K562 (cell line): ENCODE data around the gene FSTL4. TPM values are rescaled to one million over a fixed set of nuclear protein-coding genes. Genes with fewer than 3 reads are reported as not detected.

ENCODE experiments used
- ATAC-seq: fragments of 200-7000 bp; cut with Tn5 transposase; 3 replicates; pipeline ENCODE4 v1.9.1; 2020; ENCODE audit warnings: moderate library complexity
- BruUV-seq: library from RNA; stranded (reverse); fragments of 400-500 nt; replicated peaks from 2 replicates; lab custom pipeline; 2021; lab: Mats Ljungman, UMichigan
- CTCF ChIA-PET: fragments of 300-600 bp; formaldehyde crosslinking; extraction: SDS; loops from one replicate; lab custom pipeline; 2021; ENCODE audit warnings: low intra/inter-chr PET ratio; lab: Yijun Ruan, JAX
- POLR2A ChIA-PET: fragments of 300-600, 350-650 bp; sonication (Branson Sonifier 250); formaldehyde crosslinking; extraction: SDS; loops from one replicate; lab custom pipeline; 2021; ENCODE audit warnings: antibody characterized with exemption, inconsistent platforms; lab: Yijun Ruan, JAX
- DNase-seq, 4 experiments: peaks; one replicate each; pipeline versions ENCODE4 v3.0.0 to v3.0.0-alpha.2; 2011 to 2018; ENCODE audit warnings: low spot score in 3 of 4, mixed read lengths in 3 of 4; ENCODE audit errors: extremely low read depth in 1 of 4
- FAIRE-seq: peaks from 2 replicates; lab custom pipeline; 2011; peaks lifted over from hg19 to GRCh38; lab: Jason Lieb, UNC
- H2AFZ ChIP-seq: 2 replicates; pipeline ENCODE4 v1.6.0; 2011; ENCODE audit warnings: low read depth, low read length, control low read depth, inconsistent platforms
- H3K27ac ChIP-seq: fragments of 200-600 bp; 3 replicates; pipeline ENCODE4 v1.8.0; 2011; ENCODE audit warnings: low read depth, mild to moderate bottlenecking, control low read depth, inconsistent platforms, low read length, moderate library complexity, mixed read lengths; ENCODE audit errors: extremely low read depth
- H3K27me3 ChIP-seq, 2 experiments: fragments of 300-600 bp in 1 of 2; 2 replicates in 1 of 2; 3 replicates in 1 of 2; pipeline versions ENCODE4 v1.6.0 to v1.8.0; 2011; ENCODE audit warnings: inconsistent platforms in 2 of 2, low read length in 2 of 2, mild to moderate bottlenecking in 1 of 2, mixed read lengths in 1 of 2, moderate library complexity in 1 of 2; ENCODE audit not compliant: control insufficient read depth in 2 of 2, insufficient read depth in 2 of 2
- H3K36me3 ChIP-seq: fragments of 300-600 bp; 3 replicates; pipeline ENCODE4 v1.8.0; 2011; ENCODE audit warnings: mild to moderate bottlenecking, low read length, inconsistent platforms; ENCODE audit not compliant: control insufficient read depth, insufficient read depth
- H3K4me1 ChIP-seq, 2 experiments: fragments of 200-600 bp in 1 of 2; replicated peaks in 1 of 2; 2 replicates in 1 of 2; 3 replicates in 1 of 2; pipeline versions ENCODE4 v1.5.1 to v1.8.0; 2011; ENCODE audit warnings: inconsistent platforms in 2 of 2, low read length in 2 of 2, mild to moderate bottlenecking in 1 of 2, mixed read lengths in 1 of 2, moderate library complexity in 1 of 2; ENCODE audit not compliant: control insufficient read depth in 2 of 2, insufficient read depth in 2 of 2
- H3K4me2 ChIP-seq: 2 replicates; pipeline ENCODE4 v1.6.1; 2011; ENCODE audit warnings: low read length, control low read depth, inconsistent platforms, mixed read lengths; ENCODE audit not compliant: insufficient read depth
- H3K4me3 ChIP-seq: fragments of 200-600 bp; sonication (generic), shearing (Covaris generic); 2 replicates; pipeline ENCODE4 v1.5.1; 2016; ENCODE audit warnings: control low read depth, inconsistent platforms
- H3K79me2 ChIP-seq: fragments of 200-600 bp; 3 replicates; pipeline ENCODE4 v1.8.0; 2011; ENCODE audit warnings: low read length, inconsistent platforms; ENCODE audit not compliant: control insufficient read depth, insufficient read depth
- H3K9ac ChIP-seq, 2 experiments: 2 replicates each; pipeline versions ENCODE4 v1.6.0 to v1.6.1; 2011; ENCODE audit warnings: low read depth in 2 of 2, low read length in 2 of 2, control low read depth in 1 of 2, inconsistent platforms in 1 of 2, mild to moderate bottlenecking in 1 of 2, mixed read lengths in 1 of 2; ENCODE audit not compliant: insufficient read depth in 1 of 2
- H3K9me1 ChIP-seq: one replicate; pipeline ENCODE4 v1.6.0; 2011; ENCODE audit warnings: inconsistent platforms, mild to moderate bottlenecking, low read length, moderate library complexity; ENCODE audit not compliant: control insufficient read depth, insufficient read depth
- H3K9me3 ChIP-seq: replicated peaks from 2 replicates; pipeline ENCODE4 v1.5.1; 2011; ENCODE audit warnings: low read depth, low read length, inconsistent platforms; ENCODE audit not compliant: control insufficient read depth, insufficient read depth
- H4K20me1 ChIP-seq: replicated peaks from 2 replicates; pipeline ENCODE4 v1.6.1; 2011; ENCODE audit warnings: low read length, inconsistent platforms, mixed read lengths; ENCODE audit not compliant: control insufficient read depth, insufficient read depth
- CEBPG ChIP-seq, 3 experiments: fragments of 200-800 bp in 1 of 3; sonication (Bioruptor generic) in 1 of 3; sonication (generic) in 1 of 3; formaldehyde crosslinking in 1 of 3; IDR thresholded peaks in 2 of 3; conservative IDR thresholded peaks in 1 of 3; 2 replicates each; pipeline versions ENCODE4 v1.6.1 to v1.8.0; 2016 to 2022; ENCODE audit warnings: missing compliant biosample characterization in 2 of 3, missing genetic modification characterization in 2 of 3, mild to moderate bottlenecking in 1 of 3, missing genetic modification reagents in 1 of 3
- DNMT1 ChIP-seq: fragments of 450-650 bp; IDR thresholded peaks from 2 replicates; pipeline ENCODE4 v1.6.1; 2016; ENCODE audit warnings: antibody characterized with exemption, mild to moderate bottlenecking
- WGBS: fragments of 100-300 bp; shearing (Covaris generic); methylation state at CpG from one replicate; pipeline ENCODE4 v1.1.6; 2016; ENCODE audit warnings: low coverage, mixed read lengths; ENCODE audit not compliant: insufficient coverage; ENCODE audit errors: missing lambda C conversion rate; 5-methylcytosine and 5-hydroxymethylcytosine counted together
- in situ Hi-C: fragments of 300-500 bp; cut with MboI; formaldehyde crosslinking; loops from 4 replicates; pipeline ENCODE4 v1.15.0; 2018; ENCODE audit warnings: inconsistent platforms, mixed read lengths
- intact Hi-C: fragments of 100-400 bp; cut with micrococcal nuclease; formaldehyde crosslinking; loops from 2 replicates; pipeline ENCODE4 v1.14.2; 2022
- polyA plus RNA-seq, 8 experiments: library from polyadenylated mRNA; depleted of rRNA in 4 of 8; stranded (reverse) in 5 of 8; unstranded in 3 of 8; fragments of >200 nt; fragmentation: Nextera tagmentation in 2 of 8; fragmentation: Illumina TruSeq in 1 of 8; extraction: Ambion mirVana in 2 of 8; extraction: Trizol in 1 of 8; gene quantifications; 2 replicates each; pipeline versions ENCODE4 v1.2.1 to v1.2.3, GENCODE V29; 2011 to 2014; ENCODE audit warnings: inconsistent platforms in 1 of 8, missing spikeins in 1 of 8
- total RNA-seq, 7 experiments: library from RNA; depleted of rRNA in 6 of 7; stranded (reverse); fragments of >200 nt in 6 of 7; fragmentation: Illumina TruSeq in 2 of 7; extraction: Trizol in 2 of 7; gene quantifications; 2 replicates each; pipeline versions ENCODE4 v1.2.1 to v1.2.3, GENCODE V29; 2011 to 2021; ENCODE audit warnings: low replicate concordance in 1 of 7

FSTL4 gene
- total and polyA plus RNA-seq, 9 of the 15 experiments (the other 6 are each of a cell fraction or from before 2014, with no cell fraction given), result 0.08 to 0.18 (median 0.10) TPM; not detected in 5

DNA sequence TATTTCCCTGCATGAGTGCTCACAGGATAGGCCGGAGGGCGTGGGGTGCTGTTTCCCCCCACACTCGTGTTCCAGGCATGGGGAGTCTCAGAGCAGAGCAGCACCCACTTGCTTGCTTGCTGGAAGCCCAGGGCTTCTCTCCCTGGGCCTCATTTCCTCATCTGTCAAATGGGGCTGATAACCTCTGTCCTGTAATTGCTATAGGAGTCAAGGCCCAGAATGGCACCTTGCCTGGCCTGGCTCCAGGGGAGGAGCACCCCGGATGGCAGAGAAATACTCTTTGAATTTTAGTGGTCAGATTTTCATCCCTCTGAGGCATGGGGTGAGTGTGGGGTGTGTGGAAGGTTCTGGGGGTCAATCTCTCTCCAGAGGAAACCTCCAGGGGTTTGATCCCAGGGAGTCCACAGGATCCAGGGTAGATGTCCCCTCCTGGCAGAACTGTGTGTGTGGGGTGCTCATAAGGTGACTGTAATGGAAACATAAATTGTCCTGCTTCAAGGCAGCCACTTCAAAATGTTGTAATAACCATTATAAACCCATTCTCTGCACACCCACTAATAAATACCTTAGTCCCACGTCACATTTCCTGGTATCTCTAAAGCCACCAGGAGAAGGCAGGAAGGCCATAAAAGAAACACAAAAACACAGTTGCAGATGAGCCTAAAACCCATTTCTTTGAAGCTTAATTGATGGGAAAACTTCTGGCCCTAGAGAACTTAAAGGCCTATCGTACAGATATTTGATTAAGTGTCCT lies 272.2 kb downstream of the FSTL4 start:
- ATAC-seq (no peak), DNase-seq (no peak), FAIRE-seq (no peak)
- in situ Hi-C loops (no loop called here), intact Hi-C loops (no loop called here)
- Histone ChIP-seq H3K79me2 (no peaks in the 10 kb centered on the region), H3K36me3 (no peaks in the 10 kb centered on the region), H3K27me3 (peaks cover 9 to 55% of the 10 kb centered on the region in 2 experiments; a peak in 4 of 5 replicates), H3K9me1 (no peaks in the 10 kb centered on the region), H2AFZ (no peak overlapping the region), H3K4me2 (no peak overlapping the region), H3K4me3 (no peak overlapping the region), H3K9me3 (no peaks in the 10 kb centered on the region), H4K20me1 (no peaks in the 10 kb centered on the region; the same call in 1 of the 2 replicates), H3K27ac (no peak overlapping the region)
- BruUV-seq, result no TSS peak
- CTCF ChIA-PET, result no interaction called here
- POLR2A ChIA-PET, result no interaction called here
- WGBS, result 8% methylated on average over 6 of the region's 6 CpGs
- TF ChIP-seq DNMT1, result no peak
- TF ChIP-seq CEBPG (CRISPR knock-in tag; IDR thresholded peaks at IDR 0.05), result no peak
- TF ChIP-seq CEBPG (tag; conservative IDR thresholded peaks at IDR 0.05 in 1 of 2, IDR thresholded peaks at IDR 0.05 in 1 of 2), result no peak
- TF ChIP-seq, all 486 proteins: peak for 0
- Histone ChIP-seq H3K9ac (no peak overlapping the region), H3K4me1 (no peaks in the 10 kb centered on the region)
